GM21367 (cell line): Measurements from ENCODE around the gene PCSK6.

Experiments used
- ATAC-seq: cut with Tn5 transposase; IDR thresholded peaks from one replicate; pipeline ENCODE4 v1.9.1; 2021; ENCODE audit not compliant: unreplicated experiment

The PCSK6 gene

DNA sequence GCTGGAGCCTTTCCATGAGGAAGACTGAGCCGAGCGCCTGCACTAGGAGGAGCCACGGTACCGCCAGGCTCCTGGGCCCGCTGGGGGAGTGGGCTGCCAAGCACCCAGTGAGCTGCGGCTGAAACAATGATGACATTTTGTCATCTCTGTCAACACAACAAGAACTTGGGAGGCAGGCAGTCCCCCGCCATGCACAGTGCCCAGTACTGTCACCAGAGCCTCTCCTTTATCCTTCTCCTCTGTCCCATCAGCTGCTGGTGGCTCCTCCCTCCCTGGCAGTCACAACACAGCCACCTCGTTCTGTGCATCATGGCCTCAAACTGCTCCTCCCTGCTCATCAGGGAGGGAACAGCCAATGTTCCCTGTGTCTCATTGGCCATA lies 34.0 kb upstream of the PCSK6 start:
- no peak for ATAC-seq

- no peak for ATAC-seq
These were observed 33.4 kb upstream of the PCSK6 start for GRCh38 chr15:101522621-101523559.

DNA sequence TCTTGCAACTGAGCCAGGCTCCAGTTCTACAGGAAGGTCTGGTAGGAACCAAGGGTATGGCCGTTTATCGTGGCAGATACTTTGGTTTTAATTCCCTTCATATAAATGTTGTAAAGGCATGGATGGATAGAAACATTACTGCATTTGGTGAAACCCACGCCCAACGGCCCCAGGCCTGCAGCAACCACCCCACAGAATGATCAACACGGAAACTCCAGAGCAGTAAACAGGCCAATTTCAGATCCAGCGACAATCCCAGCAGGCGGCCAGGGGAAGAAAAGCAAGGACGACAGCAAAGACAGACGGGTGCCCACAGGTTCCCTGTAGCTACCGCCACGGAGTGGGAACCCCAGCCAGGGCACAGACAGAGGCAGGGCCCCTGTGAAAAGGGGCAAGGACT lies 32.6 kb upstream of the PCSK6 start:
- ATAC-seq, result no peak

DNA sequence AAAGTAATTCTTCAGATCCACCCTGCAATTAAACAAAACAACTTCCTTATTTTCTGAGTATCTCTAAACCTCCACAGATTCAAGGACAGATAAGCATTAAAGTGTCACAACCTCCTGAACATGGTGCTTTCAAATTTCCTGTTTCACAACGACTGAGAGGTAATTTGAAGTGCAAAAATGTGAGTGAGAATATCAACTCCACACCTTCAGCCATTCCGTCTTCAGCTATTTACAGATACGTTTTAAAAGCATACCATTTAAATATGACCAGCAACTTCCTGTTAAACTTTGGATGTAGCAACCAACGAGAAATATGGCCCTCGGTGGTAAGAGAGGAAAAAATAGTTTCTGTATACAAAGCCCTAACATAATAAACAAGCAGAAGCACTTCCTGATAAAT lies 32.1 kb upstream of the PCSK6 start:
- no peak for ATAC-seq

DNA sequence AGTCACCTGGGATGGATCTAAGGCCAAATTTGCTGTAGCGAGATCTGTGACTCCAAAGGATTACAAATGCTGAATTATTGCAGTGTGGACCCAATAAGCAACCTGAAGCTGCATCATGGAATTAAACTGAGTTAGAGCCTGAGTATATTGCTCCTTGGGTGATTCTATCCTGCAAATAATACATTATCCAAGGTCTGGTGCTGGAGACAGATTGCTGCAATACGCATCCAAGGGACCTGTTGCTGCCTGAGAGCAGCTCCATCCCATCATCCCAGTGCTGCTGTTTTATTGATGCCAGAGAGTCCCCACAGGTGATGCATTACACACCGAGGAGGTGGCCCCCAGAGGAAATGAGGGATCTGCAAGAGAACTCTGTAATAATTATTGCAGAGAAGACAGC lies 31.6 kb upstream of the PCSK6 start:
- no peak for ATAC-seq

GRCh38 chr15:101520395-101520794 lies 30.9 kb upstream of the PCSK6 start:
- ATAC-seq, result no peak

DNA sequence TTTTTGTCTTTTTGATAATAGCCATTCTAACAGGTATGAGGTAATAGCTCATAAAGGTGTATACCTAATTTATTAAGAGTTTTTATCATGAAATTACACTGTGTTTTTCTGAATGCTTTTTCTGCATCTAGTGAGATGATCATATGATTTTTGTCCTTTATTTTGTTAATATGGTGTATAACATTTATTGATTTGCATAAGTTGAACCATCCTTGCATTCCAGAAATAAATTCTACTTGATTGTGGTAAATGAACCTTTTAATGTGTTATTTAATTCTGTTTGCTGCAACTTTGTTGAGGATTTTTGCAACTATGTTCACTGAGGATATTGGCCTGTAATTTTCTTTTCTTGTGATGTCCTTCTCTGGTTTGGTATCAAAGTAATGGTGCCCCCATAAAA lies 28.0 kb upstream of the PCSK6 start:
- no peak for ATAC-seq

DNA sequence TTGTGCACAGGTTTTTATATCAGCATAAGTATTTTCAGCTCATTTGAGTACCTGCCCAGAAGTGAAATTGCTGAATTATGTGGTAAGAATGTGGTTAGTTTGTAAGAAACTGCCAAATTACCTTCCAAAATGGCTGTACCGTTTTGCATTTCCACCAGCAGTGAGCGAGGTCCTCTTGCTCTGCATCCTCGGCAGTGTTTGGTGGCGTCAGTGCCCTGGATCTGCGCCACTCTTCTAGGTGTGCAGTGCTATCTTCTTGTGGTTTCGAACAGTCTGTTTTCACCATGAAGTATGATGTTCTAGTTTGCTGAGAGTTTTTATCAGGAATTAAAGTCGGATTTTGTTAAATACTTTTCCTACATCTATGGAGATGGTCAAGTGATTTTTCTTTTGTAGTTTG lies 24.8 kb upstream of the PCSK6 start:
- ATAC-seq, result no peak

DNA sequence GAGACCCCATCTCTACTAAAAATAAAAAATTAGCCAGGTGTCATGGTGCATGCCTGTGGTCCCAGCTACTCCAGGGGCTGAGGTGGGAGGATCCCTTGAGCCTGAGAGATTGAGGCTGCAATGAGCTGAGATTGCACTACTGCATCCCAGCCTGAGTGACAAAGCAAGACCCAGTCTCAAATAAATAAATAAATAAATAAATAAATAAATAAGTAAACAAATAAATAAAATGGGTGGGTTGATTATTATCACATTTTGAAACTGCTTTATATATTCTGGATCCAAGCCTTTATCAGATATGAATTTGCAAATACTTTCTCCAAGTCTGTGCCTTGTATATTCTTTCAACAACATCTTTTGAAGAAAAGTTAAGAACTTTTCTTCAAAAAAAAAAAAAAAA lies 22.2 kb upstream of the PCSK6 start:
- no peak for ATAC-seq

GRCh38 chr15:101510212-101511197 lies 21.0 kb upstream of the PCSK6 start:
- no peak for ATAC-seq

DNA sequence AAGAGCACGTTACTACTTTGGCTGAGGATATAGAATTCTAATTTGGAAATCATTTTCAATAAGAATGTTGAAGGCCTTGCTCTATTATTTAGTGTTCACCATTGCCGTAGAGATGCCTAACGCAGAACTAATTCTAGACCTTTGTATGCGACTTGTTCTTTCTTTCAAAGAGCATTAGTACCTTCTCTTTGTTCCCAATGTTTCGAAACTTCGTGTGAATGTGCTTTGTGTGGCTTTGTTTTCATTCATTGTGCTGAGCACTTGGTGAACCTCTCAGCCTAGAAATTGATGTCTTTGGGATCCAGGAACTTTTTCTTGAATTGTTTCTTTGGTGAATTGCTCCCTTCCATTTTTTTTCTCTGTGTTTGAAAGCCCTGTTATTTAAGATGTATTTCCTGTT lies 19.8 kb upstream of the PCSK6 start:
- ATAC-seq, result no peak

GRCh38 chr15:101506491-101506890 lies 17.0 kb upstream of the PCSK6 start:
- ATAC-seq, result no peak

DNA sequence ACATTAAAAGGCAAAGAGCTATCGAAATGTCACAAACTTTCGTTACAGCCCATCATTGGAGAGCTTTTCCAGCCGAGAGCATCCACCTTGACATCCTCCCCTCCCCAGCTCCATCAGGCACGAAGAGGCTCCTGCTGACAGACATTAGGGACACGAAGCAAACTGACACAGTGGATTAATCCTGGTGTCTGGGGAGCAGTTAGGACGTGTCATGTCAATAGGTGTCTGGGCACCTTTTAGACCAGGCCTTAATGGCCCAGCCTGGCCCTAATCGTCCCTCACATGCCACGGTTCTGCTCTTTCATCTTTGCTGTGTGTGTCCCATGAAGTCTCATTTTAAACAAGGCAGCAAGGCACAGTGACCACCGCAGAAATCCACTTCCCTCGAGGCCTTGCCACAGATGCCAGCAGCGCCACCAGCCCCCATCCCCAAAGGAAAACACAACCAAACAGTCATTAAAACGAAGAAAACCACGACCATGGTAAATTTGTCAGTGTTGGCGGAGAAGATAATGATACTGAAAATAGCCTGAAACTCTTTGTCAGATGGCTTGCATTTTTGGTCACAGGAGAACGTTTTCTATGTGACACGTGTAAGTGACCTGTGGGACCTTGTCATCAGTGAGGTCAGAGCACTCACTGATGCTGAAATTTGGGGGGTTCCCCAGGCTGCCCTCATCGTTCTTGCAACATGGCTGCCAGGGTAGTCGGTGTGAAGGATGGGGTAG lies 16.3 kb upstream of the PCSK6 start:
- ATAC-seq, result no peak

- ATAC-seq, result no peak
These were observed 15.5 kb upstream of the PCSK6 start for GRCh38 chr15:101504866-101505609.

- no peak for ATAC-seq
These were observed 14.9 kb upstream of the PCSK6 start for GRCh38 chr15:101504373-101504772.

DNA sequence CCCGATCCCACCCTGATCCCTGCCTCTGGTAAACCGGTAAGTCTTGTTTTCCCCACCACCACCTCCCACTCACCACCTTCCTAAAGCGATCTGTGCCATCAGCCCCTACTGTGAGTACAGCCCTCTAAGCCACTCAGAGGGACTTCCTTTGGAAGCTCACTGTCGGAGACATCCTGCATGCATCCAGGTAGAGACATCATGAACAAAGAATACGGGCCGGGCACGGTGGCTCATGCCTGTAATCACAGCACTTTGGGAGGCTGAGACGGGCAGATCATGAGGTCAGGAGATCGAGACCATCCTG lies 13.7 kb upstream of the PCSK6 start:
- no peak for ATAC-seq

- no peak for ATAC-seq
These were observed 13.2 kb upstream of the PCSK6 start for GRCh38 chr15:101502572-101503295.

- ATAC-seq, result peak; percentile 79
These were observed 12.3 kb upstream of the PCSK6 start for GRCh38 chr15:101501703-101502373.

GRCh38 chr15:101500865-101501551 lies 11.5 kb upstream of the PCSK6 start:
- no peak for ATAC-seq
